Measurements from ENCODE around the gene BDKRB2. TPM values are rescaled to one million over a fixed set of nuclear protein-coding genes. Genes with fewer than 3 reads are reported as not detected.

BDKRB2 gene
- total RNA-seq, 1 experiment from 2014 or later = 0.49 TPM

DNA sequence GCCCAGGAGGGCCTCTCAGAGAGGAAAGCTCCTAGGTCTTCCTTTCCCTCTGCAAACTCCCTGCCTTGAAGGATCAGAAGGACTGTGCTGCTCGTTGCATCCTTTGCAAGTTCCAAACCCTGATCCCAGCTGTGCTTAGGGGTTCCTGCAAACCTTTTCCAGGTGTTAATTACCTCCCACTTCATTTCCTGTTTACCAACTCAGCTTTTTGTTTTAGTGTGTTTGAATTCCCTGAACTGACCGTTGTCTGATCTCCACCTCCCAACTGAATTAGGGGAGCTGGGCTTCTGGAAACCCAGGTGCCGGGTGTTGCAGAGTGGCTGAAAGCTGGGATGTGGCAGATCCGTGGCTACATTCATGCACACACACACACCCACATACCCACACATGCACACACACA is 30.8 kb downstream of the BDKRB2 start:
- BruUV-seq (replicated peaks) = no TSS peak
- H3K27me3 ChIP-seq (ENCODE audit: insufficient read depth, low read length) = no peaks in the 10 kb centered on the region; the same call in 1 of the 2 replicates
- H3K4me1 ChIP-seq (ENCODE audit: control insufficient read depth in 1 of 2, insufficient read depth in 2 of 2, low read length in 2 of 2) = no peaks in the 10 kb centered on the region
- H3K36me3 ChIP-seq (ENCODE audit: control insufficient read depth in 1 of 2, insufficient read depth in 2 of 2, low read length in 2 of 2) = no peaks in the 10 kb centered on the region
- H3K4me2 ChIP-seq (ENCODE audit: low read length) = no peak overlapping the region
- TF ChIP-seq SP1 (IDR thresholded peaks at IDR 0.05; ENCODE audit: low read depth) (no peak), ZFX (IDR thresholded peaks at IDR 0.05) (no peak), YY1 (IDR thresholded peaks at IDR 0.05; ENCODE audit: extremely low read depth, insufficient replicate concordance, low read depth, low read length) (no peak), ZNF274 (IDR thresholded peaks at IDR 0.05; ENCODE audit: low read depth, low read length) (no peak), CBX3 (IDR thresholded peaks at IDR 0.05; ENCODE audit: low read depth) (no peak), ELF1 (IDR thresholded peaks at IDR 0.05; ENCODE audit: borderline replicate concordance, low read depth) (no peak), EGR1 (IDR thresholded peaks at IDR 0.05; ENCODE audit: low read depth) (no peak), ZBTB33 (IDR thresholded peaks at IDR 0.05; ENCODE audit: extremely low read depth, insufficient replicate concordance, low read length) (no peak), RAD21 (IDR thresholded peaks at IDR 0.05; ENCODE audit: low read depth) (no peak), FOSL1 (IDR thresholded peaks at IDR 0.05; ENCODE audit: low read depth) (no peak), POLR2A (IDR thresholded peaks at IDR 0.05; ENCODE audit: borderline replicate concordance, extremely low read depth, insufficient read depth, insufficient read length) (no peak), SRF (IDR thresholded peaks at IDR 0.05; ENCODE audit: low read depth) (no peak), MAX (IDR thresholded peaks at IDR 0.05) (no peak), SIN3A (IDR thresholded peaks at IDR 0.05; ENCODE audit: low read depth) (no peak), EZH2 (IDR thresholded peaks at IDR 0.05) (no peak), JUND (IDR thresholded peaks at IDR 0.05) (no peak)
- TF ChIP-seq, protein P1, sequence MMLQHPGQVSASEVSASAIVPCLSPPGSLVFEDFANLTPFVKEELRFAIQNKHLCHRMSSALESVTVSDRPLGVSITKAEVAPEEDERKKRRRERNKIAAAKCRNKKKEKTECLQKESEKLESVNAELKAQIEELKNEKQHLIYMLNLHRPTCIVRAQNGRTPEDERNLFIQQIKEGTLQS (IDR thresholded peaks at IDR 0.05) = no peak
- ChIA-PET POLR2A (no interaction called here), CTCF (no interaction called here), RAD21 (ENCODE audit: low non-redundant PET in 1 of 2, low total read pairs in 2 of 2, uncharacterized antibody in 2 of 2, unreplicated experiment in 2 of 2) (no interaction called here)
- H3K4me3 ChIP-seq (replicated peaks in 1 of 2; ENCODE audit: low read depth in 1 of 2, low read length in 2 of 2) = no peak overlapping the region
- no peaks in the 10 kb centered on the region for H3K9me2 ChIP-seq (ENCODE audit: insufficient read depth)
- no peak overlapping the region for H2AFZ ChIP-seq (ENCODE audit: low read depth, low read length, poor library complexity, severe bottlenecking)
- H4K20me1 ChIP-seq (ENCODE audit: insufficient read depth) = no peaks in the 10 kb centered on the region
- no peak overlapping the region for H3K9ac ChIP-seq (ENCODE audit: low read length)
- H3K27ac ChIP-seq (ENCODE audit: low read depth, low read length) = no peak overlapping the region
- intact Hi-C loops (cut with micrococcal nuclease) = no loop called here
- no peaks in the 10 kb centered on the region for H3K79me2 ChIP-seq (ENCODE audit: insufficient read depth, low read length)
- ATAC-seq (no peak), DNase-seq (ENCODE audit: low read depth, low spot score) (no peak)
- no peaks in the 10 kb centered on the region for H3K9me3 ChIP-seq (ENCODE audit: control insufficient read depth in 1 of 2, insufficient read depth in 1 of 2, low read depth in 1 of 2, low read length in 2 of 2)

Measured in HCT116 (cell line).